Measurements from ENCODE around the gene DPPA4.

Gene DPPA4

GRCh38 chr3:109325657-109326056 lies 11.7 kb downstream of the DPPA4 start:
- no peak overlapping the region for H3K4me3 ChIP-seq (ENCODE audit: low read length)
- no peak for DNase-seq (ENCODE audit: low read depth)
- TF ChIP-seq CTCF (conservative IDR thresholded peaks at IDR 0.05; ENCODE audit: low read length), result no peak

GRCh38 chr3:109325109-109325508 lies 12.2 kb downstream of the DPPA4 start:
- no peak for DNase-seq (ENCODE audit: low read depth)
- no peak for TF ChIP-seq CTCF (conservative IDR thresholded peaks at IDR 0.05; ENCODE audit: low read length)

GRCh38 chr3:109316162-109316730 lies 21.1 kb downstream of the DPPA4 start, which contains the start of gene DPPA2:
Gene DPPA2 (minus strand): TSS chr3:109316517. CDS start chr3:109314542, 1,975 bp downstream.
- no peak within 1 kb of the TSS for H3K4me3 ChIP-seq (ENCODE audit: low read length)
- TF ChIP-seq CTCF (conservative IDR thresholded peaks at IDR 0.05; ENCODE audit: low read length), result no peak
- DNase-seq (ENCODE audit: low read depth), result no peak

More at GRCh38 chr3:109325109-109325508, 12.2 kb downstream of the DPPA4 start:
- no peak overlapping the region for H3K4me3 ChIP-seq (ENCODE audit: low read length)

- TF ChIP-seq CTCF (conservative IDR thresholded peaks at IDR 0.05; ENCODE audit: low read length), result no peak
- no peak overlapping the region for H3K4me3 ChIP-seq (ENCODE audit: low read length)
- no peak for DNase-seq (ENCODE audit: low read depth)
Measured at GRCh38 chr3:109313061-109313460, 24.3 kb downstream of the DPPA4 start.

GRCh38 chr3:109297496-109297895 lies 39.9 kb downstream of the DPPA4 start:
- no peak for TF ChIP-seq CTCF (conservative IDR thresholded peaks at IDR 0.05; ENCODE audit: low read length)
- DNase-seq (ENCODE audit: low read depth), result no peak
- no peak overlapping the region for H3K4me3 ChIP-seq (ENCODE audit: low read length)

GRCh38 chr3:109284071-109284470 lies 53.3 kb downstream of the DPPA4 start:
- DNase-seq (ENCODE audit: low read depth), result no peak
- TF ChIP-seq CTCF (conservative IDR thresholded peaks at IDR 0.05; ENCODE audit: low read length), result no peak
- H3K4me3 ChIP-seq (ENCODE audit: low read length), result no peak overlapping the region

- no peak for TF ChIP-seq CTCF (conservative IDR thresholded peaks at IDR 0.05; ENCODE audit: low read length)
- no peak for DNase-seq (ENCODE audit: low read depth)
- no peak overlapping the region for H3K4me3 ChIP-seq (ENCODE audit: low read length)
Measured at GRCh38 chr3:109278546-109278945, 58.8 kb downstream of the DPPA4 start.
